ENCODE measurements around the gene TEKT1.
A peak's percentile ranks its signal among the peaks of the same experiment; 100 is the strongest.
"Not testable (repeated sequence)": the region's sequence is repeated elsewhere in the genome, so short reads cannot be mapped to it uniquely, and the experiment has no call there.

TEKT1 gene

DNA sequence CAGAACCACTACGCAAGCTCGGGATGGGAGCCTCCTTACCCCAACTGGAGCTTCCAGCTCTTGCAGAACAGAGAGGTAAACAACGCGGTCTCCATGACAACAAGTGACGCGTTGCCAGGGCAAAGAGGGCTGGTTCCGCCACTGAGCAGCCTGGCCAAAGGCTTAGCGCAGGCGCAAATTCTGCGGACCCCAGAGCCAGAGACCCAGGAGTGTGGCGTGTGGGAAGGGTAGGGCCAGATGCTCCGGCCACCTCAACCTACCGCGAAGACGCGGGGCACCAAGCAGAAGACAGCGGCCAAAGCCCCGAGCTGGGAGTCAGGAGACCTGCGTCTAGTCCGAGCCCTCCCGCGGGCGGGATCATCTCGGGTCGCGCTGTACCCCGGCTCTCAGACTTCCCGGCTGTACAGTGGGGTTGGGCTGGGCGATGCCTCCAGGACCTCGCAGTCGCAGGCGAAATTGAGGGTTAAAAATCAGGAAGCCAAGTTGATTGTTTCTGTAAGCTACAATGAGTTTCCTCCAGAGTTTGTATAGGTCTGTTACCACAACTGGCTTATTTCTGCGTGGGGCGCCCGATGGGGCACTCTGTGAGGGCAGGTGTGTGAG is at the start of gene TEKT1:
TEKT1 (minus strand) TSS at position 69 of the 603 bp plus-strand sequence. CDS start 1,353 bp downstream, outside the sequence.
- DNase-seq (ENCODE audit: low read depth) = peak; percentile 64

DNA sequence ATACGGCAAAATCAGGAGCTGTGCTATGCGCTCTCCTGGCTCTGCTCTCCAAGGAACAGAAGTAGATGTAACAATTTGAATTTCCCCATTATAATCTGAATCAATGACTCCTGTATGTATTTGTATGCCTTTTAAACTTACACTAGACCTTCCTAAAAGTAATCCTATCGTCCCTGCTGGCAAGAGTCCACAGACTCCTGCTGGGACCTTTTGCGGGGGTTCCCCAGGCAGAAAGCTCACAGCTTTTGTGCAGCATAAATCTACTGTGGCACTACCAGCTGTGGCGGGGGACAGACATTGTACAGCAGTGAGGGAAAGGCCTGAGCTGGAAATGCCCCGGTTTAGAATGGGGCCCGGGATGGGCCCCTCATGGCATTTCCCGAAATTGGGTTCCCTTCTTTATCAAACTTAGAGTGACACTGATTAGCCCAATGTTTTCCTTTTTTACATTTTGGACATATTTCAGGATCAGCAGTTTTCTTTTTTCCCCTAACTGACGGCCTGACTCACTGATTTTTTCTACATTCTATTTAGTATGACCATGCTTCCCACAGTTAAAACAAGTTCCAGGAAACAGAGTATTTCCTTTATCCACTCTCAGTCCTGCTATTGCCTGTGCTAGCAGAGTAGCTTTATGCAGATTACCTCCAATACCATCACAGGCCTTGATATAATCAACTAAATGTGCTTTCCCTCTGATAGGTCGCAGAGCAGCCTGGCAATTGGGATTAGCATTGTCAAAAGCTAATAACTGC is 47.9 kb upstream of the TEKT1 start:
- not testable (repeated sequence) for DNase-seq (ENCODE audit: low read depth)

DNA sequence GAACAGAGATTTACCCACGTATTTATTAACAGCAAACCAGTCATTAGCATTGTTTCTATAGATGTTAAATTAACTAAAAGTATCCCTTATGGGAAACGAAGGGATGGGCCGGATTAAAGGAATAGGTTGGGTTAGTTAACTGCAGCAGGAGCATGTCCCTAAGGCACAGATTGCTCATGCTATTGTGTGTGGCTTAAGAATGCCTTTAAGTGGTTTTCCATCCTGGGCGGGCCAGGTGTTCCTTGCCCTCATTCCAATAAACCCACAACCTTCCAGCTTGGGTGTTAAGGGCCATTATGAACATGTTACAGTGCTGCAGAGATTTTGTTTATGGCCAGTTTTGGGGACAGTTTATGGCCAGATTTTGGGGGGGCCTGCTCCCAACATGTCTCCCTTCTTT is 43.7 kb upstream of the TEKT1 start:
- DNase-seq (ENCODE audit: low read depth) = not testable (repeated sequence)

DNA sequence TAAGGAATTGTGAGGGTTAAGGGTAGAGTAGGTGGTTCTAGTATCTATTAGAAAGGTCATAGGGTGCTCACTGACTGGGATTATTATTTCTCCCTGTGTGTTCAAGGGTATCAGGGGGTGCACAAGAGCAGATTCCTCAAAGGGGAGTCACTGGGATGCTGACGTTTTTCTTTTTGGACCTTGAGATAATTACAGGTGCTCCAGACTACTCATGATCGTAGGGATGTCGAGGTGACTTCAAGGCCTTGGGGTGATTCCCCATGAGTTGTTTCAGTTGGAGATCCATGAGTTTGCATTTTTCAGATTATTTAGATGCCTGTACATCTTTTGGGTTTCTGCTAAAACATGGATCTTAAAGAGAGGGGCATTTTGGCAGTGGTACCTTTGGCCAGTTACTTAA is 41.4 kb upstream of the TEKT1 start:
- DNase-seq (ENCODE audit: low read depth) = no peak

DNA sequence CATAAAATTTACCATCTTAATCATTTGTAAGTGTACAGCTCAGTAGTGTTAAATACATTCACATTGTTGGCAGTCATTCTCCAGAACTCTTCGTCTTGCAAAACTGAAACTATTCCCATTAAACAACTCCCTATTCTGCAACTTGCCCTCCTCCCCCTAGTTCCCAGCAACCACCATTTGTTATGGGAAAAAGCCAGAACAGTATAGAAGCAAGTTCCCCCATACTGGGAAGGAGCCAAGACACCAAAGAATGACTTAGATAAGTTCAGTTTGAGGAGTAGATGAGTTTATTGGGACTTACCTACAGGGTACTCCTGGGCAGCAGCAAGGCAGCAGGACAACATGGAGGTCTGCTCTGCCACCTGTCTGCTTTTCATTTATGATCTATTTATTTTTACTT is 39.3 kb upstream of the TEKT1 start:
- no peak for DNase-seq (ENCODE audit: low read depth)

DNA sequence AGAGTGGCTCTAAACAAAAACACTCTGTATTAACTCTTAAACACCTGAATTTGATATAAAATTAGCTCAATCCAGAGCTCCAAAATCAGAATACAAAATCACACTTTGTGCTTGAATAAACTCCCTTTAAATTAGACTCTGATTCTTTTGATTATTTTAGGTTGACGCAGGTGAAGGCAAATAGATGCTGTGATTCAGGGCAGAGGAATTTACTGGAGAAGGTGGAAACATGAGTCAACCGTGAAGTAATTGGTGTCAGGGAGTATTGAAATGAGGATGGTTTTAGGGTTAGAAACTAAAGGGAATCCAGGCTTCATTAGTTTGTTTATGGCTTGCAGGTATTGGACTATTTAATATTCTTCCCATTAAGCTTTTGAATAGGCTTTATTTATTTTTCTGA is 37.1 kb upstream of the TEKT1 start:
- DNase-seq (ENCODE audit: low read depth) = no peak

DNA sequence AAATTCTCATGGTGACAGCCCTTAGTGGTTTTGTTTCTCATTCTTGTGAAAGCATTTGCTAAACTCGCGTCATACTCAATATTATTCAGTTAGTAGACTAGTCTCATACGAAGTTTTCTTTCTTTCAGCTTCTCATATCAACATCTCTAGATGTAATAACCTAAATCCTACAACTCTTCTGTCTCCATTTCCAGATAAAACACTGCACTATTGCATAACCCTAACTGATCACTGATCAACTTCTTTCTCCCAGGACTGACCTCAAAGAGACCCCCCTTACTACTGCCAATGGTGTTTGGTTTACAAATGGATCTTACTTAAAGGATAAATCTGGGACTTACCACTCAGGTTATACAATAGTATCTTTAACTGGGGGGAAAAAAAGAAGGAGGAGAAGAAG is 36.3 kb upstream of the TEKT1 start:
- no peak for DNase-seq (ENCODE audit: low read depth)

DNA sequence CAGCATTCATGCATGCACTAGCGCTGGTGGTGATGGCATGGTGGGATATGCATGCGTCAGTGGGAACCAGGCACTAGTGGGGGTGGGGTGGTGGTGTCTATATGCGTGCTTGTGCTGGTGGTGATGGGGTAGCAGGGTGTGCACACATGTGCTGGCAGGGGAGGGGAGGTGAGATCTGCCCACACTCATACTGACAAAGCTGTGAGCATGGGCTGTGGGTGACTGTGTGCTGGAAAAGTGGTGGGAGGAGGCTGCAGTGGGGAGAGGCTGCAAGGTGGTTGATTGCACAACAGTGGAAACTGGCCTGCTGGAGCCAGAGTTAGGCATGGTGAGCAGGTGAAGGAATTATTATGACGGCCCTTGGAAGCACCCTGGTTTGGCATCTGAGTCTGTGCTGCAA is 31.3 kb upstream of the TEKT1 start:
- no peak for DNase-seq (ENCODE audit: low read depth)

DNA sequence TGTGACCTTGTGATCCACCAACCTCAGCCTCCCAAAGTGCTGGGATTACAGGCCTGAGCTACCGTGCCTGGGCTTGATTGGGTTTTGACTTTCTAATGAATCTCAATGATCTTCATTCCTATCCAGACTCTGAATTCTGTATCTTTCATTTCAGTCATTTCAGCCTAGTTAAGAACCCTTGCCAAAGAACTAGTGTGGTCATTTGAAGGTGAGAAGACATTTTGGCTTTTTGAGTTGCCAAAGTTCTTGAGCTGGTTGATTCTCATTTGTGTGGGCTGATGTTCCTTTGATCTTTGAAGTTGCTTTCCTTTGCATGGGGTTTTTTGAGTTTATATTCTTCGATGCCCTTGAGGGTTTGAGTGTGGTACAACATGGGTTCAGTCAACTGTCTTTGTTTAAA is 30.6 kb upstream of the TEKT1 start:
- no peak for DNase-seq (ENCODE audit: low read depth)

DNA sequence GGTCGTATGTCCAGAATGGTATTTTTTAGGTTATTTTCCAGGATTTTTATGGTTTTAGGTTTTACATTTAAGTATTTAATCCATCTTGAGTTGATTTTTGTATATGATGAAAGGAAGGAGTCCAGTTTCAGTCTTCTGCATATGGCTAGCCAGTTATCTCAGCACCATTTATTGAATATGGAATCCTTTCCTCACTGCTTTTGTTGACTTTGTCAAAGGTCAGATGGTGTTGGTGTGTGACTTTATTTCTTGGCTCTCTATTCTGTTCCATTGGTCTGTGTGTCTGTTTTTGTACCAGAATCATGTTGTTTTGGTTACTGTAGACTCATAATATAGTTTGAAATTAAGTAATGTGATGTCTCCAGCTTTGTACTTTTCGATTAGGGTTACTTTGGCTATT is 26.4 kb upstream of the TEKT1 start:
- no peak for DNase-seq (ENCODE audit: low read depth)

DNA sequence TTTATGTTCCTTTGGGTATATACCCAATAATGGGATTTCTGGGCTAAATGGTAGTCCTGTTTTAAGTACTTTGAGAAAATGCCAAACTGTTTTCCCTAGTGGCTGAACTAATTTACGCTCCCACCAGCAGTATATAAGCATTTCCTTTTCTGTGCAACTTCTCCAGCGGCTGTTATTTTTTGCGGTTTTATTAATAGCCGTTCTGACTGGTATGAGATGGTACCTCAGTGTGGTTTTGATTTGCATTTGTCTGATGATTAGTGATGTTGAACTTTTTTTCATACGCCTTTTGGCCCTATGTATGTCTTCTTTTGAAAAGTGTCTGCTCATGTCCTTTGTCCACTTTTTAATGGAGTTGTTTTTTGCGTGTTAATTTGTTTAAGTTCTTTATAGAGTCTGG is 25.8 kb upstream of the TEKT1 start:
- DNase-seq (ENCODE audit: low read depth) = no peak

DNA sequence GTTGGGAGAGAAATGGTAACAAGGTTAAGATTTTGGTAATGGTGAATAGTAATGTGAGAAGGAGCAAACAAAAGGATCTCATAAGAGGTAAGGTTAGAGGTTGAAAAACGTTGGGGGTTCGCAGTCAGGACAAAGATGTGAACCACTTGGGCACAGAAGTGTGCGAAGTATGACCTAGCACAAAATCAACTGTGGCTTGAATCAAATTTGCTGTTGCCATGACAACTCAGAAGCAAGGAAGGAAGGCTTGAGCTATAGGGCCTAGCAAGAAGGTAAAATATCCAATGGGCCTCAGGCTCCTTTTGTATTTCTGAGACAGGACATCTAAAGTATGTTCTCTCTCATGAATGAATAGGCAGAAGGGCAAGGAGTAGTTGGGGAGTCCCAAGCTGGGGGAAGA is 24.5 kb upstream of the TEKT1 start:
- no peak for DNase-seq (ENCODE audit: low read depth)

DNA sequence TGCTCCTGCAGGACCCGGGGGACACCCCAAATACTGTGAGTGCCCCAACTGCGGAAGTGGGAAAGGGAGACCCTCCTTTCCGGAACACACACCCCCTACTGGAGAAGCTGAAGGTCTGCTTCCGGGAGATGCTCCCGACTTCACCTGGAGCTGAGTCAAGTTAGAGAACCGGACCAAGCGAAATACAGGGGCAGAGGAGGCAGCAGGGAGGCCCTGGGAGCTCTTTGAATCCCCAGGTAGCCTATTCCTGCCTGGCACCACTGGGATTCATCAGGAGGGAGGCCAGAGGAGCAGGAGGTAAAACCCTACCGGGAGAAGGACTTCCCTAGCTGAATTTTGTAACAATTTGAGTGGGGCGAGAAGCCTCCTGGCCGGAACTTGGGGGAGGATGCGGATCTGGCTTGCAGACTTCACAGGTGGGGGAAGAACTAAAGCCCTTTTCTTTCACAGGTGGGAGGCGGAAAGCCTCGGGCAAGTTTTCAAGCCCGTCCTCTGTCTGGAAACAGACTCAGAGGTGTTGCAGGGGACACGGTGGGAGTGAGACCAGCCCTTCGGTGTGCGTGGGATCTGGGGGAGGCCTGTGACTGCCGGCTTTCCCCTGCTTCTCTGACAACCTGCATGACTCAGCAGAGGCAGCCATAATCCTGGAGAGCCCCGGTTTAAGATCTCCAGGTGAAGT is 22.4 kb upstream of the TEKT1 start:
- no peak for DNase-seq (ENCODE audit: low read depth)

DNA sequence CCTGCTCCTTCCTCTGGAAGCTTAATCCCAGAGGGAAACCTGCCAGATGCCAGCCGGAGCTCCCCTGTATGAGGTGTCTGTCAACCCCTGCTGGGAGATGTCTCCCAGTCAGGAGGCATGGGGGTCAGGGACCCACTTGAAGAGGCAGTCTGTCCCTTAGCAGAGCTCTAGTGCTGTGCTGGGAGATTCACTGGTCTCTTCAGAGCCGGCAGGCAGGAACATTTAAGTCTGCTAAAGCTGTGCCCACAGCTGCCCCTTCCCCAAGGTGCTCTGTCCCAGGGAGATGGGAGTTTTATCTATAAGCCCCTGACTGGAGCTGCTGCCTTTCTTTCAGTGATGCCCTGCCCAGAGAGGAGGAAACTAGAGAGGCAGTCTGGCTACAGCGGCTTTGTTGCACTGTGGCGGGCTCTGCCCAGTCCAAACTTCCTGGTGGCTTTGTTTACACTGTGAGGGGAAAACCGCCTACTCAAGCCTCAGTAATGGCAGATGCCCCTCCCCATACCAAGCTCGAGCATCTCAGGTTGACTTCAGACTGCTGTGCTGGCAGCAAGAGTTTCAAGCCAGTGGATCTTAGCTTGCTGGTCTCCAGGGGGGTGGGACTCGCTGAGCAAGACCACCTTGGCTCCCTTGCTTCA is 17.1 kb upstream of the TEKT1 start:
- not testable (repeated sequence) for DNase-seq (ENCODE audit: low read depth)

DNA sequence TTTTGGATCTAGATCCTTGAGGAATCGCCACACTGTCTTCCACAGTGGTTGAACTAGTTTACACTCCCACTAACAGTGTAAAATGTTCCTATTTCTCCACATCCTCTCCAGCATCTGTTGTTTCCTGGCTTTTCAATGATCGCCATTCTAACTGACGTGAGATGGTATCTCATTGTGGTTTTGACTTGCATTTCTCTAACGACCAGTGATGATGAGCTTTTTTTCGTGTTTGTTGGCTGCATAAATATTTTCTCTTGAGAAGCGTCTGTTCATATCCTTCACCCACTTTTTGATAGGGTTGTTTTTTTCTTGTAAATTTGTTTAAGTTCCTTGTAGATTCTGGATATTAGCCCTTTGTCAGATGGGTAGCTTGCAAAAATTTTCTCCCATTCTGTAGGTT is 14.6 kb upstream of the TEKT1 start:
- DNase-seq (ENCODE audit: low read depth) = not testable (repeated sequence)

DNA sequence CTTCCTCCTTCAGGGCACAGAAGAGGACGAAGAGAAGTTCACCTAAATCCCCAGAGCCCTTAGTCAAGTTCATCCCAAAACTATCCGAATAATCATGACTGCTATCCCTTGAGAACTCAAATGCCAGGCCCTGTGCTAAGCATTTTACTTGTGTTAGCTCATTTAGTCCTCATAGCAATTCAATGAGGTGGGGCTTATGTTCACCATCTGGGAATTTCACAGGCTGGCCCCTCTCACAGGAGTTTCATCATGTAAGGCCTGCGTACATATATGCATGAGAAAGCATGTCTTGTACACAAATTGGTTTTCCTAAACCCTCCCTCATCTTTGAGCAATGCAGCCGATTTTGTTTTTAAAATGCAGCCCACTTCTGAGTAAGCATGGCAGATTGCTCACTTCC is 12.9 kb upstream of the TEKT1 start:
- not testable (repeated sequence) for DNase-seq (ENCODE audit: low read depth)

DNA sequence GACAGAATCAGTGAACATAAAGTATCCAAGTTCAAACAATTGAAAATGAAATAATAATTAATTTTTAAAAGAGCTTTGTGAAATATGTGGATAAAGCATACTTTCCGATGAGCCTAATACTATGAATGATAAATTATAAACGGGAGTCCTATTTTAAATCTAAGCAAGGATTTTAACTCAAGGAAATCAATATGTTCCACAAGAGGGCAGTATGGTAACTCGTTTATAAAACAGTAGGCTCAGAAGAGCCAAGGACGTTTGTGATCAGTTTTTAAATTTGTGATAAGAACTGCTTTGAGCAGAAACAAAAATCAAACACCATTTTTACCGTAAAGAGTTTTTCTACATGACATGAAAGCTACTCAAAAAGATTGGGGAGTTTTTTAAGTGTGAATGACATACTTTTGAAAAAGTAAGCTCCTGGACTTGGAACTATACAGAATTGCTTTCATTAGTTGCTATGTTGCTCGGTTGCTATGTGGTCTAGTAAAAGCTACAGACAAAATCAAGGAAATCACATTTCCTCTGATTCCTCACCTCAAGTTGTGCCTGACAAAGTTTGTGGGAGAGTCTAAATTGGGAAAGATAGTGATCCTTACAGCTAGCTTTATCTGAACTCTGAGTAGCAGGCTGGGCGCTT is 11.8 kb upstream of the TEKT1 start:
- DNase-seq (ENCODE audit: low read depth) = peak; percentile 29

DNA sequence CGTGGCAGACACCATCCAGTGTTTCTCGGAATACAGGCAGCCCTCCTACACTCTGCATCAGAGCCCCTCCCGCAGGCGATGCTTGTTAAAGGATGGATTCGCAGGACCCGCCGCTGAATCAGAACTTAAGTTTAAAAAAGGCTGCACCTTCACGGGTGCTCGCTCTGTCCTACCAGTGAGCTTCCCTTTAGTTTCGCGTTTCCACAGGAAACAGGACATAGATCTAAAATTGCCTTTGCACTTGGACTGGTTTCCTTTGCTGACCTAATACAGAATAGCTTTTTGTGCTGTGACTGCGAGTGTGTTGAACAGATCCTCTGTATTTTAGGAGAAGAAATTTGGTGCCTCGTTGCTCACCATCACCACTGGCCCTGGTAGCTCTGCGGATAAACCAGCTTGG is 10.2 kb upstream of the TEKT1 start:
- DNase-seq (ENCODE audit: low read depth) = not testable (repeated sequence)

DNA sequence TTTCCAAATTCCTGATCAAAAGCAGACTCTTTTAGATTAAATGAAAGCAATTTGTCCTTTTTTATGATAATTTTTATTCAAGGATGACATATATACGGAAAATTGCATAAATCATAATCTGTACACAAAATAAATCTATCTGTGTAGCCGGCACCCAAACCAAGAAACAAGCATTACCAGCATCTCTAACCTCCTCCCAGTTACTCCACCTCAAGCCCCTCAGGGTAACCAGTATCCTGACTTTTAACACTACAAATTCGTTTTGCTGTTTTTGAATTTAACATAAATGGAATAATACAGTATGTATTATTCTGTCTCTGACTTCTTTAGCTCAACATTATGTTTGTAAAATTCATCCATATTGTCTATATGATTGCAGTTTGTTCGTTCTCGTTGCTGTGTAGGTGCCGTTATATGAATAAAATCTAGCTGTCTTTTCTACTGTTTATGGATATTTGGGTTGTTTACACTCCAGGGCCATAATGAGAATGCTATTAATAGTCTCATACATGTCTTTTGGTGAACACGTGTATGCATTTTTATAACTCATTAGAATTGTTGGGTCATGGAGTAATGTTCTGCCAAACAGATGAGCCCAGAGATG is 1.0 kb downstream of the TEKT1 start:
- DNase-seq (ENCODE audit: low read depth) = no peak

DNA sequence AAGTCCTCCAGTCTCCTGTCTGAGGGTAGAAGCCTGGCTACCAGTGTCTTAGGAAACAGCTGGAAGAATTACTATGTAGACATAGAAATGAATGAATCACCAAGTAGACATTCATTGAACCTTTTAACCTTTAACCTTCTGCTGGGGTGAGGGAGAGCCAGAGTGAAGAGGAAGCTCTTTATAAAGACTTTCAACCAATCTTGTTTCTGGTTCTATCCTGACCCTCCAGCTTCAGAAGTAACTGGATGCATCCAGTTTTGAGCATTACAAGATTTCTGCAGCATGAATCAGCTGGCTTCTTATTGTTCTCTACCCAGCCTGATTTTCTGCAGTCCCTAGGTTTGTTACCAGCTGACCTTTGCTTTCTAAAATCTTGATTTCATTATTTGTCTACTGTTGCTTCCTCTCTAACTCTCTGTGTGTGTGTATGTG is 8.5 kb downstream of the TEKT1 start:
- DNase-seq (ENCODE audit: low read depth) = peak; percentile 58

DNA sequence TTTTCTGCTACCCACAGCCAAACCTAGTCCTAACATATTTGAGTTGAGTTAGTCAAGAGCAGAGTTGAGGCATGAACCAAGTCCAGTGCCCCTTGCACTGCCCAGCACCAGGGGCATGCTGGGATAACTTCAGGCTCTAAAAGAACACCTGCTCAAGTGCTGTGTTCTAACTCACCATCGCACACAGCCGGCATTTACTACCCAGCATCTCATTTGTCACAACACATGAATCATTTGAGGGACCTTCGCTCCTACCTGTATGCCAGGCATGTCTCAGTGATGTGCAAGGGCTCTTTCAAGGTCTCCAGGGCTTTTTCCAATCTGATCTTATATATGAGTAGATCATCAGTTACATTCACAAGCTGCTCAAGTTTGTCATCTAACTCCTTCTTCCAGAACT is 12.6 kb downstream of the TEKT1 start:
- DNase-seq (ENCODE audit: low read depth) = no peak

DNA sequence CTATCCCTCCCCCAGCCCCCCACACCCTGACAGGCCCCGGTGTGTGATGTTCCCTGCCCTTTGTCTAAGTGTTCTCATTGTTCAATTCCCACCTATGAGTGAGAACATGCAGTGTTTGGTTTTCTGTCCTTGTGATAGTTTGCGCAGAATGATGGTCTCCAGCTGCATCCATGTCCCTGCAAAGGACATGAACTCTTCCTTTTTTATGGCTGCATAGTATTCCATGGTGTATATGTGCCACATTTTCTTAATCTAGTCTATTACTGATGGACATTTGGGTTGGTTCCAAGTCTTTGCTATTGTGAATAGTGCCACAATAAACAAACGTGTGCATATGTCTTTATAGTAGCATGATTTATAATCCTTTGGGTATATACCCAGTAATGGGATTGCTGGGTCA is 15.2 kb downstream of the TEKT1 start:
- DNase-seq (ENCODE audit: low read depth) = not testable (repeated sequence)
